H1 (cell line): ENCODE results near the gene ADGRG1. TPM values are rescaled to one million over a fixed set of nuclear protein-coding genes. Genes with fewer than 3 reads are reported as not detected.

Source experiments
- CTCF ChIA-PET: fragments of 300-600 bp; sonication (Branson Sonifier 250); formaldehyde crosslinking; loops from one replicate; lab custom pipeline; 2021; ENCODE audit not compliant: partially characterized antibody; lab: Charles Lee
- POLR2A ChIA-PET: fragments of 300-600 bp; sonication (Branson Sonifier 250); formaldehyde crosslinking; loops from one replicate; lab custom pipeline; 2021; ENCODE audit warnings: inconsistent platforms; ENCODE audit not compliant: partially characterized antibody; lab: Charles Lee
- DNase-seq, 2 experiments: peaks; one replicate each; pipeline versions ENCODE4 v3.0.0 to v3.0.0-alpha.2; 2010 to 2022; ENCODE audit warnings: low spot score in 2 of 2, low read depth in 1 of 2, mixed read lengths in 1 of 2
- FAIRE-seq: peaks from 2 replicates; lab custom pipeline; 2011; peaks lifted over from hg19 to GRCh38; lab: Jason Lieb, UNC
- H2AFZ ChIP-seq: 2 replicates; pipeline ENCODE4 v1.8.1; 2012; ENCODE audit warnings: low read length, inconsistent platforms
- H2AK5ac ChIP-seq: 2 replicates; pipeline ENCODE4 v1.6.1; 2013; ENCODE audit warnings: low read depth, low read length
- H2BK120ac ChIP-seq: replicated peaks from 2 replicates; pipeline ENCODE3; 2013; ENCODE audit warnings: low read depth, low read length, inconsistent platforms
- H2BK12ac ChIP-seq: 2 replicates; pipeline ENCODE4 v1.6.1; 2013; ENCODE audit warnings: low read depth, low read length
- H2BK15ac ChIP-seq: 2 replicates; pipeline ENCODE4 v1.6.1; 2013; ENCODE audit warnings: low read length
- H2BK20ac ChIP-seq: 2 replicates; pipeline ENCODE4 v1.6.1; 2013; ENCODE audit warnings: low read length
- H2BK5ac ChIP-seq: 2 replicates; pipeline ENCODE4 v1.6.1; 2013; ENCODE audit warnings: low read depth, low read length
- H3K14ac ChIP-seq: 2 replicates; pipeline ENCODE4 v1.6.1; 2013; ENCODE audit warnings: inconsistent platforms; ENCODE audit not compliant: insufficient read length
- H3K18ac ChIP-seq: 2 replicates; pipeline ENCODE4 v1.6.1; 2013; ENCODE audit warnings: low read length; ENCODE audit errors: extremely low read depth
- H3K23ac ChIP-seq: 2 replicates; pipeline ENCODE4 v1.6.1; 2013; ENCODE audit warnings: inconsistent platforms; ENCODE audit not compliant: insufficient read length
- H3K23me2 ChIP-seq: 2 replicates; pipeline ENCODE4 v1.6.1; 2013; ENCODE audit warnings: low read depth, low read length
- H3K27ac ChIP-seq: 2 replicates; pipeline ENCODE4 v1.6.1; 2011; ENCODE audit warnings: low read depth, low read length, inconsistent platforms
- H3K27me3 ChIP-seq, 4 experiments: replicated peaks in 1 of 4; 1 replicate in 1 of 4; 2 replicates in 3 of 4; pipeline versions ENCODE4 v1.6.1 to v1.8.1; 2011 to 2013; ENCODE audit warnings: low read length in 3 of 4, mild to moderate bottlenecking in 3 of 4, inconsistent platforms in 2 of 4, mixed read lengths in 2 of 4, moderate library complexity in 1 of 4; ENCODE audit not compliant: control insufficient read depth in 3 of 4, insufficient read depth in 3 of 4; ENCODE audit errors: extremely low read depth in 1 of 4
- H3K36me3 ChIP-seq, 4 experiments: 2 replicates each; pipeline versions ENCODE4 v1.6.1 to v1.8.1; 2011 to 2013; ENCODE audit warnings: mild to moderate bottlenecking in 4 of 4, low read length in 3 of 4, moderate library complexity in 2 of 4, control low read depth in 1 of 4, inconsistent platforms in 1 of 4; ENCODE audit not compliant: insufficient read depth in 4 of 4, control insufficient read depth in 2 of 4
- H3K4ac ChIP-seq: replicated peaks from 2 replicates; pipeline ENCODE3; 2013; ENCODE audit warnings: low read length, low read depth, mixed read lengths, inconsistent platforms; ENCODE audit not compliant: insufficient read length
- H3K4me1 ChIP-seq, 4 experiments: replicated peaks in 1 of 4; 1 replicate in 1 of 4; 2 replicates in 3 of 4; pipeline versions ENCODE4 v1.6.1 to v1.8.1; 2011 to 2013; ENCODE audit warnings: low read length in 3 of 4, inconsistent platforms in 2 of 4, mixed read lengths in 1 of 4; ENCODE audit not compliant: insufficient read depth in 4 of 4, control insufficient read depth in 3 of 4
- H3K4me2 ChIP-seq, 2 experiments: 2 replicates each; pipeline versions ENCODE4 v1.6.1 to v1.8.1; 2011 to 2013; ENCODE audit warnings: low read depth in 2 of 2, low read length in 2 of 2, control low read depth in 1 of 2, inconsistent platforms in 1 of 2, mild to moderate bottlenecking in 1 of 2; ENCODE audit not compliant: insufficient read depth in 1 of 2
- H3K4me3 ChIP-seq, 4 experiments: fragments of 200-600, 300-600 bp in 1 of 4; sonication (generic), shearing (Covaris generic), sonication (Bioruptor Twin) in 1 of 4; 2 replicates each; pipeline versions ENCODE4 v1.5.1 to v1.8.1; 2011 to 2016; ENCODE audit warnings: low read length in 4 of 4, low read depth in 3 of 4, control low read depth in 2 of 4, inconsistent platforms in 2 of 4, mild to moderate bottlenecking in 2 of 4, mixed read lengths in 1 of 4, moderate library complexity in 1 of 4; ENCODE audit not compliant: insufficient read depth in 2 of 4; ENCODE audit errors: extremely low read depth in 1 of 4
- H3K56ac ChIP-seq: replicated peaks from 2 replicates; pipeline ENCODE3; 2013; ENCODE audit warnings: low read depth, mild to moderate bottlenecking, mixed read lengths, low read length, inconsistent platforms; ENCODE audit not compliant: insufficient read length
- H3K79me1 ChIP-seq: 2 replicates; pipeline ENCODE4 v1.6.1; 2013; ENCODE audit warnings: low read depth, low read length, control low read depth
- H3K79me2 ChIP-seq, 2 experiments: 2 replicates each; pipeline versions ENCODE4 v1.6.1 to v1.8.1; 2012 to 2013; ENCODE audit warnings: low read length in 2 of 2, mild to moderate bottlenecking in 2 of 2, inconsistent platforms in 1 of 2; ENCODE audit not compliant: insufficient read depth in 2 of 2, control insufficient read depth in 1 of 2
- H3K9ac ChIP-seq, 4 experiments: replicated peaks in 1 of 4; 1 replicate in 1 of 4; 2 replicates in 3 of 4; pipeline versions ENCODE4 v1.6.1 to v1.8.1; 2011 to 2013; ENCODE audit warnings: low read depth in 3 of 4, low read length in 3 of 4, control low read depth in 2 of 4, mild to moderate bottlenecking in 2 of 4, moderate library complexity in 2 of 4, inconsistent platforms in 1 of 4; ENCODE audit errors: extremely low read depth in 1 of 4
- H3K9me3 ChIP-seq, 2 experiments: 2 replicates each; pipeline versions ENCODE4 v1.6.1 to v1.8.1; 2012 to 2013; ENCODE audit warnings: mild to moderate bottlenecking in 2 of 2, moderate library complexity in 2 of 2, control low read depth in 1 of 2, inconsistent platforms in 1 of 2, low read depth in 1 of 2, low read length in 1 of 2, mixed read lengths in 1 of 2; ENCODE audit not compliant: insufficient read depth in 2 of 2
- H4K20me1 ChIP-seq, 2 experiments: replicated peaks in 1 of 2; 2 replicates each; pipeline versions ENCODE3 to v1.8.1; 2011 to 2013; ENCODE audit warnings: inconsistent platforms in 2 of 2, low read length in 2 of 2, mild to moderate bottlenecking in 1 of 2; ENCODE audit not compliant: insufficient read depth in 2 of 2, control insufficient read depth in 1 of 2
- H4K5ac ChIP-seq: 2 replicates; pipeline ENCODE4 v1.6.1; 2013; ENCODE audit warnings: low read length, low read depth, mixed read lengths, inconsistent platforms; ENCODE audit not compliant: insufficient read length
- H4K8ac ChIP-seq: 2 replicates; pipeline ENCODE4 v1.8.0; 2013; ENCODE audit warnings: mild to moderate bottlenecking, moderate library complexity, low read length, inconsistent platforms; ENCODE audit not compliant: insufficient read depth; ENCODE audit errors: extremely low read depth
- H4K91ac ChIP-seq: replicated peaks from 2 replicates; pipeline ENCODE3; 2013; ENCODE audit warnings: low read length, mixed read lengths, inconsistent platforms; ENCODE audit not compliant: insufficient read length
- CHD1 ChIP-seq: IDR thresholded peaks from 2 replicates; pipeline ENCODE4 v1.6.1; 2012; ENCODE audit warnings: low read depth, low read length, improper control_type of control experiment
- CTBP2 ChIP-seq: IDR thresholded peaks from 2 replicates; pipeline ENCODE4 v1.7.0; 2011; ENCODE audit warnings: borderline replicate concordance, mild to moderate bottlenecking, moderate library complexity, mixed read lengths, low read length; ENCODE audit not compliant: insufficient read depth, insufficient read length
- EZH2 ChIP-seq: fragments of 200-600 bp; sonication (generic); IDR thresholded peaks from 2 replicates; pipeline ENCODE4 v1.7.1; 2012; ENCODE audit warnings: low read depth, mild to moderate bottlenecking, moderate library complexity, low read length, inconsistent platforms; ENCODE audit not compliant: severe bottlenecking
- KDM1A ChIP-seq: fragments of 200-600, 300-600 bp; sonication (generic); IDR thresholded peaks from 2 replicates; pipeline ENCODE4 v1.7.1; 2016; ENCODE audit warnings: mild to moderate bottlenecking, low read length, borderline replicate concordance
- PHF8 ChIP-seq: fragments of 200-600 bp; sonication (generic); conservative IDR thresholded peaks from 2 replicates; pipeline ENCODE4 v1.7.1; 2012; ENCODE audit warnings: low read depth, mild to moderate bottlenecking, inconsistent platforms, low read length, moderate library complexity
- POU5F1 ChIP-seq: IDR thresholded peaks from 2 replicates; pipeline ENCODE4 v1.6.1; 2011; ENCODE audit warnings: low read depth, mild to moderate bottlenecking, low read length, moderate library complexity
- RAD21 ChIP-seq, 2 experiments: IDR thresholded peaks in 1 of 2; conservative IDR thresholded peaks in 1 of 2; 2 replicates each; pipeline ENCODE4 v1.6.1; 2011; ENCODE audit warnings: low read depth in 2 of 2, low read length in 2 of 2, improper control_type of control experiment in 1 of 2, inconsistent platforms in 1 of 2, mild to moderate bottlenecking in 1 of 2, moderate library complexity in 1 of 2
- SIN3A ChIP-seq, 2 experiments: IDR thresholded peaks in 1 of 2; conservative IDR thresholded peaks in 1 of 2; 2 replicates each; pipeline ENCODE4 v1.6.1; 2011 to 2012; ENCODE audit warnings: low read length in 2 of 2, improper control_type of control experiment in 1 of 2, low read depth in 1 of 2, mild to moderate bottlenecking in 1 of 2
- SP4 ChIP-seq: IDR thresholded peaks from 2 replicates; pipeline ENCODE4 v1.6.1; 2012; ENCODE audit warnings: low read length, inconsistent platforms
- TAF1 ChIP-seq: IDR thresholded peaks from 2 replicates; pipeline ENCODE4 v1.6.1; 2011; ENCODE audit warnings: mild to moderate bottlenecking, low read depth, low read length
- WGBS, 2 experiments: shearing (Covaris generic) in 1 of 2; methylation state at CpG; one replicate each; pipeline versions ENCODE4 v1.1.6 to v1.1.7; 2013 to 2015; ENCODE audit warnings: low lambda C conversion rate in 2 of 2, mixed read lengths in 2 of 2, inconsistent platforms in 1 of 2, low coverage in 1 of 2, missing lambda C conversion rate in 1 of 2; ENCODE audit not compliant: insufficient replicate concordance in 2 of 2, insufficient coverage in 1 of 2, insufficient read length in 1 of 2; ENCODE audit errors: extremely low coverage in 1 of 2, missing lambda C conversion rate in 1 of 2; 5-methylcytosine and 5-hydroxymethylcytosine counted together
- polyA plus RNA-seq, 7 experiments: library from polyadenylated mRNA; depleted of rRNA in 3 of 7; stranded (reverse) in 5 of 7; unstranded in 2 of 7; fragments of >200 nt in 5 of 7; fragments of 200-250 nt in 2 of 7; gene quantifications; 1 replicate in 5 of 7; 2 replicates in 1 of 7; 4 replicates in 1 of 7; pipeline versions ENCODE4 v1.2.1 to v1.2.3, GENCODE V29; 2011 to 2013; ENCODE audit warnings: missing spikeins in 2 of 7, mixed read lengths in 2 of 7
- total RNA-seq: library from RNA; stranded (reverse); fragmentation: NEBNext Ultra II Directional; extraction: Animal tissue kit (Norgen Biotek cat#: 25700); gene quantifications from 2 replicates; pipeline ENCODE4 v1.2.1, GENCODE V29; 2021

Gene ADGRG1
- total and polyA plus RNA-seq, 2 of the 8 experiments (the other 6 are each of a cell fraction or from before 2014, with no cell fraction given) = 1.3 to 2.6 TPM

DNA sequence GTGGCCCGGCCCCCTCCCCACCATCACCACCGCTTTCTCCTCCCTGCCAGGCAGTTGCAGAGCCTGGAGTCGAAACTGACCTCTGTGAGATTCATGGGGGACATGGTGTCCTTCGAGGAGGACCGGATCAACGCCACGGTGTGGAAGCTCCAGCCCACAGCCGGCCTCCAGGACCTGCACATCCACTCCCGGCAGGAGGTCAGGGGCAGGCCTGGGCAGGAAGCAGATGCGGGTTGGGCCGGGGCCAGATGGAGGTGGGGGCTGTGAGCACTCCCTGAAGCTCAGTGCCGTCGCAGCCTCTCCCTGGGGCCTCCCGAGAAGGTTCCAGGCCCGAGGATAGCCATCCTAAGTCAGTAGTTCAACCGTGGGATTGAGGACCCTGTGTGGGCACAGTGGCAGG lies 25.5 kb downstream of the ADGRG1 start:
- POLR2A ChIA-PET = interaction anchor here (0.6 kb wide), 1 partner anchor 81 kb away, joined by 3 read pairs; no protein-coding TSS in a partner anchor
- Histone ChIP-seq H3K79me2 (no peaks in the 10 kb centered on the region), H2AFZ (no peak overlapping the region)

More for the DNA sequence above, 25.5 kb downstream of the ADGRG1 start:
- Histone ChIP-seq H4K8ac (peak overlapping the region; percentile 54), H2BK12ac (peak overlapping the region; percentile 27; the same call in 1 of the 2 replicates), H3K23me2 (no peaks in the 10 kb centered on the region; the same call in 1 of the 2 replicates), H3K14ac (no peak overlapping the region), H3K4me2 (no peak overlapping the region), H3K18ac (no peak overlapping the region), H3K56ac (no peak overlapping the region), H3K9ac (no peak overlapping the region), H3K27me3 (no peaks in the 10 kb centered on the region), H3K36me3 (no peaks in the 10 kb centered on the region), H2AK5ac (no peak overlapping the region), H3K4ac (no peak overlapping the region), H4K91ac (no peak overlapping the region), H2BK120ac (no peak overlapping the region), H3K4me1 (peaks cover 0 to 3% (median 0%) of the 10 kb centered on the region in 4 experiments; a peak in 4 of 7 replicates), H4K5ac (no peak overlapping the region), H2BK15ac (no peak overlapping the region), H2BK5ac (no peak overlapping the region), H3K4me3 (no peak overlapping the region), H3K27ac (no peak overlapping the region), H3K79me1 (no peaks in the 10 kb centered on the region), H4K20me1 (no peaks in the 10 kb centered on the region), H3K23ac (no peak overlapping the region), H3K9me3 (no peaks in the 10 kb centered on the region), H2BK20ac (no peak overlapping the region)
- 88% methylated on average over 12 of the region's 16 CpGs; no CpG with 5 or more reads in 1 of the 2 experiments for WGBS, 2 experiments
- CTCF ChIA-PET = interaction anchor here (0.6 to 3.5 kb wide), 8 partner anchors 8 to 80 kb away, joined by 3 to 17 read pairs (median 6); partner anchors contain the start of gene ADGRG3
- DNase-seq (no peak), FAIRE-seq (no peak)
- no peak for TF ChIP-seq EZH2
- TF ChIP-seq CHD1 = no peak
- no peak for TF ChIP-seq KDM1A
- TF ChIP-seq SP4 = no peak
- no peak for TF ChIP-seq RAD21 (IDR thresholded peaks at IDR 0.05 in 1 of 2, conservative IDR thresholded peaks at IDR 0.05 in 1 of 2; ENCODE audit: low read depth in 2 of 2, low read length in 2 of 2)
- no peak for TF ChIP-seq CTBP2
- TF ChIP-seq SIN3A (conservative IDR thresholded peaks at IDR 0.05 in 1 of 2, IDR thresholded peaks at IDR 0.05 in 1 of 2; ENCODE audit: low read depth in 1 of 2, low read length in 2 of 2) = no peak
- TF ChIP-seq TAF1 = no peak
- TF ChIP-seq POU5F1 = no peak
- no peak for TF ChIP-seq PHF8
